Uterus (tissue), 2 donors: Measurements from ENCODE around the gene CHID1.

Source experiments
- POLR2A ChIP-seq, 2 donors: fragments of 450-650 bp; IDR thresholded peaks; one replicate each; pipeline ENCODE4 v1.6.1; 2016; ENCODE audit warnings: antibody characterized with exemption in 2 of 2, mild to moderate bottlenecking in 1 of 2, moderate library complexity in 1 of 2
- TF ChIP-seq, protein P1 (sequence below), 4 experiments: fragments of 200-600 bp in 2 of 4; fragments of 450-650 bp in 2 of 4; sonication (generic) in 2 of 4; IDR thresholded peaks; one replicate each; pipeline ENCODE4 v1.5.1; 2016 to 2019; ENCODE audit warnings: antibody characterized with exemption in 4 of 4, mild to moderate bottlenecking in 2 of 4, moderate library complexity in 1 of 4

DNA sequence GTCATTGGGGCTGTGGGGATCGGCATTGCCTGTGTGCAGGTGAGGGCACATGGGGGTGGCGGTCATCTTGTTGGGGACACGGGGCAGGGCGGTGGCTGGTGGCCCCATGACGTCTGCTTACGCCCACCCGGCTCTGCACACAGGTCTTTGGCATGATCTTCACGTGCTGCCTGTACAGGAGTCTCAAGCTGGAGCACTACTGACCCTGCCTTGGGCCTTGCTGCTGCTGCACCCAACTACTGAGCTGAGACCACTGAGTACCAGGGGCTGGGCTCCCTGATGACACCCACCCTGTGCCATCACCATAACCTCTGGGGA, 72.7 kb downstream of the CHID1 start:
- TF ChIP-seq, protein P1, sequence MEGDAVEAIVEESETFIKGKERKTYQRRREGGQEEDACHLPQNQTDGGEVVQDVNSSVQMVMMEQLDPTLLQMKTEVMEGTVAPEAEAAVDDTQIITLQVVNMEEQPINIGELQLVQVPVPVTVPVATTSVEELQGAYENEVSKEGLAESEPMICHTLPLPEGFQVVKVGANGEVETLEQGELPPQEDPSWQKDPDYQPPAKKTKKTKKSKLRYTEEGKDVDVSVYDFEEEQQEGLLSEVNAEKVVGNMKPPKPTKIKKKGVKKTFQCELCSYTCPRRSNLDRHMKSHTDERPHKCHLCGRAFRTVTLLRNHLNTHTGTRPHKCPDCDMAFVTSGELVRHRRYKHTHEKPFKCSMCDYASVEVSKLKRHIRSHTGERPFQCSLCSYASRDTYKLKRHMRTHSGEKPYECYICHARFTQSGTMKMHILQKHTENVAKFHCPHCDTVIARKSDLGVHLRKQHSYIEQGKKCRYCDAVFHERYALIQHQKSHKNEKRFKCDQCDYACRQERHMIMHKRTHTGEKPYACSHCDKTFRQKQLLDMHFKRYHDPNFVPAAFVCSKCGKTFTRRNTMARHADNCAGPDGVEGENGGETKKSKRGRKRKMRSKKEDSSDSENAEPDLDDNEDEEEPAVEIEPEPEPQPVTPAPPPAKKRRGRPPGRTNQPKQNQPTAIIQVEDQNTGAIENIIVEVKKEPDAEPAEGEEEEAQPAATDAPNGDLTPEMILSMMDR (IDR thresholded peaks at IDR 0.05) = no peak
- no peak for TF ChIP-seq POLR2A (IDR thresholded peaks at IDR 0.05)
